Ovary (tissue), 9 donors: ENCODE data around the gene EFNA5. TPM values are rescaled to one million over a fixed set of nuclear protein-coding genes. Genes with fewer than 3 reads are reported as not detected.

Source experiments
- DNase-seq, 5 donors: peaks; one replicate each; pipeline ENCODE4 v3.0.0-alpha.2; 2019 to 2020
- H3K27ac ChIP-seq, 2 donors: fragments of 200-600 bp; one replicate each; pipeline versions ENCODE4 v1.5.1 to v1.8.0; 2019 to 2022
- H3K27me3 ChIP-seq: fragments of 200-600 bp; one replicate; pipeline ENCODE4 v1.8.0; 2022
- H3K36me3 ChIP-seq: fragments of 200-600 bp; sonication (generic); one replicate; pipeline ENCODE4 v1.5.1; 2019
- H3K4me1 ChIP-seq: one replicate; pipeline ENCODE4 v1.8.1; 2013; ENCODE audit warnings: mild to moderate bottlenecking, moderate library complexity; ENCODE audit not compliant: insufficient read depth
- H3K4me3 ChIP-seq: fragments of 200-600 bp; sonication (generic); one replicate; pipeline ENCODE4 v1.5.1; 2017
- H3K9me3 ChIP-seq, 2 donors: fragments of 200-600 bp in 1 of 2; sonication (generic) in 1 of 2; one replicate each; pipeline versions ENCODE4 v1.5.1 to v1.8.1; 2013 to 2019; ENCODE audit warnings: mild to moderate bottlenecking in 1 of 2, moderate library complexity in 1 of 2
- CTCF ChIP-seq, 3 donors: fragments of 450-650 bp in 2 of 3; fragments of 200-600 bp in 1 of 3; IDR thresholded peaks; one replicate each; pipeline versions ENCODE4 v1.5.1 to v1.8.0; 2016 to 2022; ENCODE audit warnings: antibody characterized with exemption in 3 of 3, mild to moderate bottlenecking in 1 of 3
- EP300 ChIP-seq: sonication (generic); formaldehyde crosslinking; IDR thresholded peaks from one replicate; pipeline ENCODE4 v1.6.1; 2017; ENCODE audit warnings: antibody characterized with exemption
- POLR2A ChIP-seq: fragments of 450-650 bp; IDR thresholded peaks from one replicate; pipeline ENCODE4 v1.6.1; 2017; ENCODE audit warnings: antibody characterized with exemption, mild to moderate bottlenecking, moderate library complexity
- WGBS, 3 donors: extraction: QIAGEN DNeasy Blood & Tissue Kit in 1 of 3; methylation state at CpG; one replicate each; pipeline versions ENCODE4 v1.1.5 to v1.1.7; 2013 to 2017; 5-methylcytosine and 5-hydroxymethylcytosine counted together
- intact Hi-C, 4 donors: fragments of 100-400 bp; cut with DNase I; formaldehyde crosslinking; loops; one replicate each; pipeline versions ENCODE4 v1.11.0 to v1.15.1; 2022 to 2023
- polyA plus RNA-seq, 2 donors: library from polyadenylated mRNA; stranded (reverse); fragments of 200-250 nt in 1 of 2; fragments of 350-450 nt in 1 of 2; fragmentation: Illumina TruSeq in 1 of 2; extraction: RNeasy Lipid Tissue Mini Kit (QIAGEN cat#74804) in 1 of 2; gene quantifications; one replicate each; pipeline ENCODE4 v1.2.3, GENCODE V29; 2013 to 2014
- total RNA-seq, 7 donors: library from RNA; depleted of rRNA in 2 of 7; stranded (reverse); fragments of >200 nt in 2 of 7; fragmentation: NEBNext Ultra II Directional in 3 of 7; extraction: Animal tissue kit (Norgen Biotek cat#: 25700) in 3 of 7; gene quantifications; one replicate each; pipeline versions ENCODE4 v1.1.0 to v1.2.4, GENCODE V29; 2016 to 2023
- donor health status: DM: no; HTN: no; CAD: no; lungs with moderate emphysema.
- donor health status: DM: no; HTN: no; CAD: no.
- donor health status: Bipolar disorder and iron deficiency.
- donor health status: DM: yes; HTN: yes; CAD: no.
- donor health status: DM: no; HTN: no; CAD: no.
- donor health status: DM: yes; HTN: yes; CAD: no.

The EFNA5 gene
- total and polyA plus RNA-seq, 9 donors, result 1.5 to 20.6 (median 7.7) TPM

DNA sequence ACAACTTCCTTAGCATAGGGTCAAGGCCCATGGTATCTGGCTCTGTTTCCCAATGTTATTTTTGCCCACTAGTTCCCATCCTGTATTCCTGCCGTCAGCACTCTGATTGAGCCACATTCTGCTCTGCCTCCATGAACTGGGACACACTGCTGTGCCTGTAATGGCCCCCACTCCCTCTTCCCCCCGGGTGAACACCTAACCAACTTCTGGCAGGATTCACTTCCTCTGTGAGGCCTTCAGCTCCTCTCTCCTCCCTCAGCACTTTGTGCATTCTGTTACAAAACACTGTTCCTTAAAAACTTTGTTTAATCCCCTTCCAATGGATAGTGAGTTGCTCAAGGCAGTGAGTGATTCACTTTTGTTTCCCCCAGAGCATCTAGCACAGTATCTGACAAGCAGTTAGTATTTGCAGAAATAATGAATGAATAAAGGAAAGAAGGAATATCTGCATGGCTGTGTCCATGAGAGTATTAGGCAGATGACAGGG lies 183.6 kb downstream of the EFNA5 start:
- DNase-seq, result no peak
- H3K27ac ChIP-seq, result no peak overlapping the region
- 38 to 48% (median 44%) methylated on average over 2 of the region's 2 CpGs for WGBS, 3 donors
- no peak overlapping the region for H3K4me3 ChIP-seq
- TF ChIP-seq CTCF (IDR thresholded peaks at IDR 0.05), result no peak
- TF ChIP-seq EP300, result no peak
- no peak for TF ChIP-seq POLR2A
- H3K4me1 ChIP-seq, result no peaks in the 10 kb centered on the region
- no peaks in the 10 kb centered on the region for H3K27me3 ChIP-seq
- intact Hi-C loops, result no loop called here
- H3K9me3 ChIP-seq, result no peaks in the 10 kb centered on the region
- H3K36me3 ChIP-seq, result no peaks in the 10 kb centered on the region

DNA sequence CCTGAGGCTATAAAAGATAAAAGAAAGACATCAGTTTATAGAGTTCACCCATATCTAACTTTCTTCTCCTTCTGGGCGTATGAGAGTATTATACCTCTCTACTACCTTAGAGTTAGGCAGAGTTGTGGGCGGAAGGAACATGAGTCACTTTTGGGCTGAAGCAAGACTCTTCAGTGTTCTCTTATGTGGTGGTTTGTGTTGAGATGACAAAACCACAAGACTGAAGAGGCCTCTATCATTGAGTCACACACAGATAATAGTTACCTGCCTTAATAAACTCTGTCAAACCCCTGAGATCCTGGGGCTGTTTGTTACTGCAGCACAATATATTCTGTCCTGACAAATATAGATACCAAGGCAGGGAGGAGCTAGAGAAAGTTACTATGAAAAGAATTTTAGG lies 184.2 kb downstream of the EFNA5 start:
- intact Hi-C loops, result no loop called here
- DNase-seq, result no peak
- no peak overlapping the region for H3K4me3 ChIP-seq
- no peaks in the 10 kb centered on the region for H3K36me3 ChIP-seq
- no peaks in the 10 kb centered on the region for H3K4me1 ChIP-seq
- no peaks in the 10 kb centered on the region for H3K9me3 ChIP-seq
- TF ChIP-seq CTCF (IDR thresholded peaks at IDR 0.05) (no peak), EP300 (no peak), POLR2A (no peak)
- no peaks in the 10 kb centered on the region for H3K27me3 ChIP-seq
- WGBS, 3 donors, result 87 to 99% (median 99%) methylated on average over 2 of the region's 2 CpGs
- no peak overlapping the region for H3K27ac ChIP-seq

GRCh38 chr5:107485184-107485583 lies 185.6 kb downstream of the EFNA5 start:
- Histone ChIP-seq H3K27me3 (no peaks in the 10 kb centered on the region), H3K4me1 (no peaks in the 10 kb centered on the region), H3K36me3 (no peaks in the 10 kb centered on the region), H3K9me3 (no peaks in the 10 kb centered on the region), H3K4me3 (no peak overlapping the region), H3K27ac (no peak overlapping the region)
- TF ChIP-seq POLR2A, result no peak
- DNase-seq, result no peak
- intact Hi-C loops, result no loop called here

DNA sequence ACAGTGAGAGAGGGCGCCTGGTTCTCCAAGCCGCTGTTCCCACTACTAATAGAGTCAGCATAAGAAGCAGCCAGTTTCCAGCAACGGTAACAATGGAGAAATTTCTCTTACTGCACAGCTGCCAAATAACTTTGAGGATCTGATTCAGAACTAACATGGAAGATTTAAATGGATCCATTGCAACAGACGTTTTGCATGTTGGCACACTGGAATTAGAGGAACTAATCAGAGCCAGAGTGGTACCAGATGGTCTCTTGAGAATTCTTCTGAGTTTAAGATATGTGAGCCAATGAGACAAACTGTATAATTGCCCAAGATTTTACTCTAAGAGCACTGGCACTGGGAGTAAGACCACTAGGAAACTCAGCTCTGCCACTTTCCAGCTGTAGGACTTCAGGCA lies 186.5 kb downstream of the EFNA5 start:
- TF ChIP-seq POLR2A, result no peak
- no peak for TF ChIP-seq EP300
- TF ChIP-seq CTCF (IDR thresholded peaks at IDR 0.05), result no peak
- H3K4me3 ChIP-seq, result no peak overlapping the region
- no peak for DNase-seq
- 76 to 85% (median 80%) methylated on average over 4 of the region's 4 CpGs for WGBS, 3 donors
- no peaks in the 10 kb centered on the region for H3K36me3 ChIP-seq
- no peaks in the 10 kb centered on the region for H3K9me3 ChIP-seq
- H3K27me3 ChIP-seq, result no peaks in the 10 kb centered on the region
- no peak overlapping the region for H3K27ac ChIP-seq
- no peaks in the 10 kb centered on the region for H3K4me1 ChIP-seq
- intact Hi-C loops, result no loop called here

GRCh38 chr5:107483231-107484024 lies 187.3 kb downstream of the EFNA5 start:
- no peaks in the 10 kb centered on the region for H3K9me3 ChIP-seq
- WGBS, 3 donors, result 66 to 82% (median 68%) methylated on average over 5 of the region's 5 CpGs
- H3K27ac ChIP-seq, result no peak overlapping the region
- intact Hi-C loops, result no loop called here
- no peaks in the 10 kb centered on the region for H3K27me3 ChIP-seq
- no peak overlapping the region for H3K4me3 ChIP-seq
- TF ChIP-seq EP300 (no peak), CTCF (IDR thresholded peaks at IDR 0.05) (no peak), POLR2A (no peak)
- H3K36me3 ChIP-seq, result no peaks in the 10 kb centered on the region
- no peaks in the 10 kb centered on the region for H3K4me1 ChIP-seq
- DNase-seq, result no peak
